Endometrial microvascular endothelial cells (primary cell): Measurements from ENCODE around the gene TMEM126B. TPM values are rescaled to one million over a fixed set of nuclear protein-coding genes. Genes with fewer than 3 reads are reported as not detected.
"Not testable (repeated sequence)": the region's sequence is repeated elsewhere in the genome, so short reads cannot be mapped to it uniquely, and the experiment has no call there.

Source experiments
- in situ Hi-C: cut with HindIII; loops from 2 replicates; pipeline ENCODE4 v1.10.0; 2017; ENCODE audit warnings: low sequenced_read_pairs, low pct_unique_long_range_greater_than_20kb; ENCODE audit errors: inconsistent ontology term
- total RNA-seq: library from RNA; depleted of rRNA; stranded (reverse); fragments of >200 nt; gene quantifications from one replicate; pipeline ENCODE4 v1.2.3, GENCODE V29; 2015; ENCODE audit errors: inconsistent ontology term

TMEM126B gene
- 64.1 TPM for total RNA-seq

DNA sequence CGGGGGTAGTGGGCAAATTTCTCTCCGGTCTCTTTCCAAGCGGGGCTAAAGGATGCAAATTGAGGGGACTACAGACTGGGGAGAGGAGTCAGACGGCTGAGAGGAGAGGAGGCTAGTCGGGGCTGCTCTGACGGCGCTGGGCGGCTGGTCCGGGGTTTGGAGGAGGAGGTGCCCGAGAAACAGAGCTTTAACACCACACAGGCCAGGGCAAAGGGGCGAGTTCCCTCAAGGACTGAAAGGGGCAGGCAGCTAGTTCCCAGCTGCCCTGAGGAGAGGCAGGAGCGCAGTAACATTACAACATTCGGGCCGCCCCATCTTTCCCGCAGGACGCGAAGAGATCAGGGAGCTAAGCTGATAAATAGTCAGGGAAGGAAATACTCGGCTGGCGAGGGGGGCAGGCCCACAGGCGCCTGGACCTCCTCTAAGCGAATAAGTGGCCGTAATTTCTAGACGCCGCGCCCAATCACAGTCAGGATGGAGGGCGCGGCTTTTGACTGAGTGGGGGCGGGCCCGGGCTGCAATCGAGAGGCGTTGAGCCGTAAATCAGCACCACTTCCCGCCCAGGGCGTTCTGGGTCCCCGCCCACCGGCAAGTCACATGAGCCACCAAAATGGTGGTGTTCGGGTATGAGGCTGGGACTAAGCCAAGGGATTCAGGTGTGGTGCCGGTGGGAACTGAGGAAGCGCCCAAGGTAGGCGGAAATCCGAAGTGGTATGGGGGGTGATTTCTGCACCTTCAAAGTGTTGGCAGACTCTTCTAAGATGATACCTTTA is at the start of gene TMEM126B:
Gene TMEM126B (plus strand): TSS at position 596 of the 773 bp plus-strand sequence. CDS start 15 bp downstream, at position 611.
- in situ Hi-C loops = no loop called here

DNA sequence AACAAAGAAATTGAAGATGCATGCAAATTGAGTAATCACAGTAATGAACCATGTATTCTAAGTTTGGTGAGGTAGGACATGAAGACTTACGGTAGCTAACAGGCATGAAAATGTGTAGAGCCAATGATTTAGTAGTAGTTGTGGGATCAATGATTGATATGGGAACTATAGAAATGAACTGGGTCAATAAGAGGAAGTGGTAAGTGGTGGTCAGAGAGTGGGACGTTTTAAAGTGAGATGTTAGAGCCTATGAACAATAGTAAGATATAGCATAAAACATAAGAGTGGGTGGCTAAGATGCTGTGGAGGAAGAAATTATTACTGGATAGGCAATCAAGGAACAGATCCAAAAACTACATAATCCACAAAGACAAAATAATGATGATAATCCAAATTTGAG is 46.3 kb upstream of the TMEM126B start:
- in situ Hi-C loops = no loop called here

DNA sequence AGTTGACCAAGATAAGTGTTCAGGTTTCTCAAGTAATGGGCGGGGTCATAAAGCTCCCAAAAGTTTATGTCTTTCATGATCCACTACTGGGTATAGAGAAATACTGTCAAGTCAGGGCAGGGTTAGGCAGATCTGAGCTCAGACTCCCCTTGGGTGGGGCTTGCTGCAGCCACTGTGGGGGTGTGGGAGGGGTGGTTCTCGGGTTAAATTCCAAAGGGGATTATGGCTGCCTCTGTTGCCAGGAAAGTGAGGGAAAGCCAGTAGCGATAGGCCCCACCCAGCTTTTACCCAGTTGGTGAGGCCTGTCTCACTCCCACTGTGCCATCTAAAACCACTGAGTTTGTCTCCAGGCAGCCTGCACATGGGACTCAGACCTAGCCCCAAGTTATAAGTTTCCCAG is 39.0 kb upstream of the TMEM126B start:
- in situ Hi-C loops = no loop called here

DNA sequence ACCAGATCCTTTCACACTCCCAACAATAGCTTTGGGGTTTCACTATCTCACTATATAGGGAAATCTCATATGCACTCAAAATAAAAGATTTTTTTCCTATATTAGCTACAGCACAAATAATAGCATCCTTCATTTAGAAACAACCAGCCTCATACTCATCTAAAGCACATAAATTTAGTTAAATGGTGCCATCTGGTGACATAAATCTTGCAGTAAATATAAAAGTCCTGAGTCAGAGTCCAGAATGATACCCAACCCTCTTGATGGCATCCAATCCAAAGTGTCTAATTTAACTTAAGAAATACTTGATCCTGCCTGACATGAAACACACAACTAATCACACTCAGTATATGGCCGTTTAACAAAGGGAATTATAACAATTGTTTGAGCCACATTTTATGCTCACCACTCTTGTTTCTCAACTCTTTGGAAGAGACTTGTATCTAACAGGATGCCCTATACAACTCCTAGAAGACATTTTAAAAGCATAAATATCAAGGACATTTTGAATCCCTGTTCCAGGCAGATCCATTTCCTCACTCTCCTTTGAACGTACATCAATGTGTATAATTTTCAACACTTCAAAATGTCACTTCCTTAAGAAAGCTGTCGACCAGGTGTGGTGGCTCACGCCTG is 37.4 kb upstream of the TMEM126B start:
- in situ Hi-C loops = no loop called here

DNA sequence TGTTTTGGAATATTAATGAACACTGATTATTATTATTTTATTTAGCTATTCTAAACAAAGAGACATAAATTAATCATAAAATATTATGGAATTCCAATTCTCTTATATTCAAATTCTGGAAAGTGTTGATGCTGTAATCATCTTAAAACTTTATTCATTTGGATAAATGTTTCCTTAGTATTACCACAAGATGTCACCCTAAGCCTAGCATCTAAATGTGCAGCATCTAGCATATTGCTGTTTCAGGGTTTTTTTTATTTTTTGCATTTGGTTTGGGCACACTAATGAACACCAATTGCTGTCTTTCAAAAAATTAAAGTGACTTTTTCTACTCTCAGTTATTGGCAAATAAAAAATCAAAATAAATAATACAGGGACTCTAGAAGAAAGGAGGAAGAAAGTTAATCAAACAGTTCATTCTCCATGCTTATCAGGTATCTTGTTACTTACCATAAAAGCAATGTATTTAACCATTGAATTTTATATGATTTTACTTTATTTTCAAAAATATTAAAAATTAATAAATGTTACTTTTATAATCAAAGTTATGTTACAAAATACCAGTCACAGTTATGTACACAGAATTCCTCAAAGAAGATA is 33.0 kb upstream of the TMEM126B start:
- in situ Hi-C loops = no loop called here

DNA sequence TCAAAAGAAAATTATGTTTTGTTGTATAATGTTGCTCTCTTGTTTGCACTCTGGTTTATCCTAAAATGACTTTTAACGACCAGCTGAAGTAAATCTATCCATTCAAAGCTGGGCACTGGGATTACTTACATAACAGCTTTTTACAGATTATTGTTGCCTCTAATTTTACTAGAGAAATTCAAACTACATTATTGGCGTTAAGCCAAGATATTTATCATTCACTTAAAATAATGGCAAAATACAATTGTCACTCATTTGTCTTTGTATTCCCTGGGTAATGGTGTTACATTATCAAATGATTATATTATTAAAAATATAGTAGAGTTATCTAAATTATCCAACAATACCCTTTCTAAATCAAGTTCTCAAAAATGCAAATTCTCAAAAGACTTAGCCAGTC is 31.5 kb upstream of the TMEM126B start:
- in situ Hi-C loops = no loop called here

DNA sequence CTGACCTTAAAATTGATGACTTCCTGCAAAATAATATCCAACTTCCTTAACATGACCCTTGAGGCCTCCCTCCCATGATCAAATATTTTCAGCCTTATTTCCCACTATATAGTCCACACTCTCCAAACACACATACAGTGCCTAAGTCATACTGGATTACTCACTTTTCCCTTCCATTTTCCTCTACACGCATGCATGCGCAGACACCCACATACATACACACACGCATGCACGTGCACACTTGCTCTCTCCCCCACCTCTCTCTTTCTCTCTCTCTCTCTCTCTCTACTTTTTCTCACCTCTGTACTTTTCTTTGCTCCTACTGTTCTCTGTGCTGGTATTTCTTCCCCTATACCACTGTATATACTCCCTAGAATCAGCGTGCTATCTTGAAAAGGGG is 29.3 kb upstream of the TMEM126B start:
- in situ Hi-C loops = no loop called here

DNA sequence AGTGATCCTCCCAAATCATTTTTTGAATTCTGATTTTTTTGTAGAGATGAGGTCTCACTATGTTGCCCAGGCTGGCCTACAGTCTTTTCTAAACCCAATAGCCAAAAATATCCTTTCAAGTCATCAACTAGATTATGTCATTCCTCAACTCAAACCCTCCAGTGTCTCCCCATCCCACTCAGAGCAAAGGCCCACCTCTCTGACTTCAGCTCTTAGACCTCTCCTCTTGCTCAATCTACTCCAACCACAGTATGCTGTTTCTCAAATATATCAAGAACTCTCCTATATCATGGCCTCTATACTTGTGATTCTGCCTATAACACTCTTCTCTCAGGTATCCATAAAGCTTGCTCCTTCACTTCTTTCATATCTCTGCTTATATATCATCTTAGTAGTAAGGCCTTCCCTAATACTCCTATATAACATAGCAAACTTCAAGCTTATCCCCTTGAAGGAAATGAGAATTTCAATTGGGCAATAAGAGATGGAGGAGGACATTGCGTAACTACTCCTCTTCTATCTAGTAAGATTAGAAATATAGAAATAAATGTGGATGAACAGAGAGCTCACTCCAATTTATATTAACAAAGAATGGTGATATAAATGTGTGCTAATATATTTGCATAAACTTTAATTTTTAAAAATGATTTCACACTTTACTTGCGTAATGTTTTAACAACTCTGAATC is 25.7 kb upstream of the TMEM126B start:
- in situ Hi-C loops = no loop called here

DNA sequence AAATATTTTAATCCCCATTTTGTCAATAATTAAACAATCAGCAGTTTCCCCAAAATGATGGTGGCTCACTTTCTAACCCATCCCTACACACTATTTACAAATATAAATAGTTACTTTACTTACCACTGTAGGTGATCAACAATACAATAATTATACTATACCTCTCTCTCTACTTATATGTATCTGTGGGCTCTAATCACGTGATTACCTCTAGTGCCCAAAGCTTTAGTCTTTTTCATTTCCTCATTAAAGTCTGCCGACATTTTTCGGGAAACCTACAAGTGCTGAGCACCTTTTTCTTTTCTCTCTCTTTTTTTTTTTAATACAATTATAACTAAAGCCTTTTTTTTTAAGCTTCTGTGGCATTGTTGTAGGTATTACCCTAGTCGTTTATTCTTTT is 25.2 kb upstream of the TMEM126B start:
- in situ Hi-C loops = no loop called here

DNA sequence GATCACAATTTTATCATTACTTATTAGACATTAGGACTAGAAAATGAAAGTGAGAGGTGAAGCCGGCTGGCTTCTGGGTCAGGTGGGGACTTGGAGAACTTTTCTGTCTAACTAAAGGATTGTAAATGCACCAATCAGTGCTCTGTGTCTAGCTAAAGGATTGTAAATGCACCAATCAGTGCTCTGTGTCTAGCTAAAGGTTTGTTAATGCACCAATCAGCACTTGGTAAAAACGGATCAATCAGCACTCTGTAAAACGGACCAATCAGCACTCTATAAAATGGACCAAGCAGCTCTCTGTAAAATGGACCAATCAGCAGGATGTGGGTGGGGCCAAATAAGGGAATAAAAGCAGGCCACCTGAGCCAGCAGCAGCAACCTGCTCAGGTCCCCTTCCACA is 22.2 kb upstream of the TMEM126B start:
- in situ Hi-C loops = not testable (repeated sequence)

DNA sequence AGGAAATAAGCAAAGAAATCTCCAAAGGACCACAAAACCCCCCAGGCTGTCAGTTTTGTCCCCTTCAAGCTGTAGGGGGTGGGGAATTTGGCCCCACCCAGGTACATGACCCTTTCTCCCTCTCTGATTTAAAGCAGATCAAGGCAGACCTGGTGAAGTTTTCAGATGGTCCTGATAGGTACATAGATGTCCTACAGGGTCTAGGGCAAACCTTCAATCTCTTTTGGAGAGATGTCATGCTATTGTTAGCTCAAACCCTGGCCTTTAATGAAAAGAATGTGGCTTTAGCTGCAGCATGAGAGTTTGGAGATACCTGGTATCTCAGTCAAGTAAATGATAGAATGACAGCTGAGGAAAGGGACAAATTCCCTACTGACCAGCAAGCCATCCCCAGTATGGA is 19.8 kb upstream of the TMEM126B start:
- in situ Hi-C loops = not testable (repeated sequence)

DNA sequence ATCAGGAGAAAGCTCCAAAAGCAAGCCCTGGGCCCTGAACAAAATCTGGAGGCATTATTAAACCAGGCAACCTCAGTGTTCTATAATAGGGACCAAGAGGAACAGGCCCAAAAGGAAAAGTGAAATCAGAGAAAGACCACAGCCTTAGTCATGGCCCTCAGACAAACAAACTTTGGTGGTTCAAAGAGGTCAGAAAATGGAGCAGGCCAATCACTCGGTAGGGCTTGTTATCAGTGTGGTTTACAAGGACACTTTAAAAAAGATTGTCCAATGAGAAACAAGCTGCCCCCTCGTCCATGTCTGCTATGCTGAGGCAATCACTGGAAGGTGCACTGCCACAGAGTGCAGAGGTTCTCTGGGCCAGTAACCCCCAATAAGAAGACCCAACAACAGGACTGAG is 19.1 kb upstream of the TMEM126B start:
- in situ Hi-C loops = not testable (repeated sequence)

DNA sequence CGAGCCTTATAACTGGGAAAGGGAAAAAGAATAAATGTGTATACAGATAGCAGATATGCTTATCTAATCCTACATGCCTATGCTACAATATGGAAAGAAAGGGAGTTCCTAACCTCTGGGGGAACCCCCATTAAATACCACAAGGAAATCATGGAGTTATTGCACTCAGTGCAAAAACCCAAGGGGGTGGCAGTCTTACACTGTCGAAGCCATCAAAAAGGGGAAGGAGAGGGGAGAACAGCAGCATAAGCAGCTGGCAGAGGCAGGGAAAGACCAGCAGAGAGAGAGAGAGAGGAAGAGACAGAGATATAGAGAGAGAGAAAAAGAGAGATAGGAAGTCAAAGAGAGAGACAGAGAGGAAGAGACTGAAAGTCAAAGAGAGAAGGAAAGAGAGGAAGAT is 16.8 kb upstream of the TMEM126B start:
- in situ Hi-C loops = not testable (repeated sequence)

DNA sequence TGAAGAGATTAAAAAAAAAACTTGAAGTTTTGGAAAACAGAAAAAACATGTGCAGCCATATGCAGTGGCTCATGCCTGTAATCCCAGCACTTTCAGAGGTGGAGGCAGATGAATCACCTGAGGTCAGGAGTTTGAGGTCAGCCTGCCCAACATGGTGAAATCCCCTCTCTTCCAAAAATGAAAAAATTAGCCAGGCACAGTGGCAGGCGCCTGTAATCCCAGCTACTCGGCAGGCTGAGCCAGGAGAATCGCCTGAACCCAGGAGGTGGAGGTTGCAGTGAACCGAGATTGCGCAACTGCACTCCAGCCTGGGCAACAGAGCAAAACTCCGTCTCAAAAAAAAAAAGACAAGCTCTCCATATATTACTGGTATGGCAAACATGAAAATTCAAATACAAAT is 8.9 kb upstream of the TMEM126B start:
- in situ Hi-C loops = no loop called here

DNA sequence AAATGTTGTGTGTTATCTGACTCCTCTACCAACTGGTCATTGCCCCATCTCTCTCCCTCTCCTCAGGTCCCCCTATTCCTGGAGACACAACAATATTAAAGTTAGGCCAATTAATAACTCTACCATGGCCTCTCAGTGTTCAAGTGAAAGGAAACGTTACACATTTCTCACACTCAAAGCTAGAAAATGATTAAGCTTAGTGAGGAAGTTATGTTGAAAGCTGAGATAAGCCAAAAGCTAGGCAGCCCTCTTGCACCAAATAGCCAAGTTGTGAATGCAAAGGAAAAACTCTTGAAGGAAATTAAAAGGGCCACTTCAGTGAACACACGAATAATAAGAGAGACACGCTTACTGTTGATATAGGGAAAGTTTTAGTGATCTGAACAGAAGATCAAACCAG is 8.1 kb upstream of the TMEM126B start:
- in situ Hi-C loops = no loop called here

DNA sequence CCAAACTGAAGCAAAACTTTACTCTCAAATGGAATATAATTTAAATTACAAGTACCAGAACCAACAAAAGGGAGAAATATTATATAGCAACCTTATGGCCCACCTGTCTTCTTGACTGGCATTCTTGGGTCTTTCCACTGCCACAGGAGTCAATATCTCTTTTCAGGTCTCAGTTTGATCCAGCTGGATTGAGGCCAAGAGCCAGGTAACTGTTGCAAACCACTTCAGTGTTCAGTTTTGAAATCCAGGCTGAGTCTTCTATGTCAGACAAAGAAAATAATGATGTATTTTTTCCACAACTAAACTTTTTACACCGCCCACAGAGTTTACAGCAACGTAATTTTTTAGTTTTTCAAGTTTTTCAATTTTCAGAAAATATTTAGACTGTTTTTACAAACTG is 1.9 kb upstream of the TMEM126B start:
- in situ Hi-C loops = no loop called here

DNA sequence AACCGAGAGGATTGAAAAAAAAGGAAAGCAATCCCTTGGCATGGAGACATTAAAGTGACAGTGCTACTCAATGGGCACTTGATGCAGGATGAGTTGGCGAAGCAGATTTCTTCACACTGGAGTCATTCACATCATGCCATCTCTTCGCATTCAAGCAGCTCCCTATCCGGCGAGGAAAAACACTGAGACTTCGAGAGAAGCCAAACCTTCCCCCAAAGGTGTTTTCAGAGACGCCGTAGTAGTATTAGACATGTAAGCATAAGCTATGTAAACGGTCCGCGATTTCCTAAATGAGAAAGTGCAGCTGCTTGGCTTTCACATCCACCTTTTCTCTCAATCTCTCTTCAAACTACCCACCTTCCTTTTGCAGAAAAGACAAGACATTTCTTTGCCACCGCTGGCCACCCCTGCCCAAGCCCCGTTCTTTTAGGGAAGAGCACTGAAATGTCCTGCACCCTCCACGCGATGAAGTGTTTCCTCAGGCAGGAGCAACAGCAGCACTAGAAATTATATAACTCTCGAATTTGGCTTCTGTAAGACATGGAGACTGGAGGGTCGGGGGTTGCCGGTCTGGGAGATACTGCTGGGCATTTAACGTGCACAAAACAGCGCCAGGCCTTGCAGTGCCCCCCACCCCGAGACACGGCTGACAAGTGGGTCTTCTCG is 928 bp upstream of the TMEM126B start, which contains the start of gene DLG2:
Gene DLG2 (minus strand): TSS at position 13 of the 666 bp plus-strand sequence.
- in situ Hi-C loops = no loop called here

DNA sequence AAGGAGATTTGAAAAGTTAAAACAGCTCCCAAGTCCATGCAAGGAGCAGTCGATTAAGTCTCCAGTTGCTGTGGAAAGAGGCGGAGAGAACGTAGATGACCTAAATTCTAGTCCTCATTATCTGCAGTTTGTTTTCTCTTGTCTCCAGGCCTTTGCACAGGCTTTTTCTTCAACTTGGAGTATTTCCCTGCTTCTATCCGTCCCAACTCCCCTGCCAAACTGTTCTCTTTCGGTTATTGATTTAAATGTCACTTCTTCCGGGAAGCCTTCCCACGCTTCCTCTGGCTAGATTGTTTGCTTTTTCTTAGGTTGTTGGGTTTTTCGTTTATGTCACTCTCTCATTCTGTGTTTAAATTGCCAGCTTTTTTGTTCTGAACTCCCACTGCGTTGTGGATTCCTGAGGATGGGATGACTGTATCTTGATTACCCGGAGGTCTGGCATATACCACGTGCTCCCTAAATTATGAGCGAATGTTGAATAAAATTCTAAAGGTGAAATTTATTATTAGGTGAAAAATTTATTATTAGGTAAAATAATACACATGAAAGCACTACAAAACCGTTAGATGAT is 463 bp downstream of the TMEM126B start:
- in situ Hi-C loops = no loop called here

DNA sequence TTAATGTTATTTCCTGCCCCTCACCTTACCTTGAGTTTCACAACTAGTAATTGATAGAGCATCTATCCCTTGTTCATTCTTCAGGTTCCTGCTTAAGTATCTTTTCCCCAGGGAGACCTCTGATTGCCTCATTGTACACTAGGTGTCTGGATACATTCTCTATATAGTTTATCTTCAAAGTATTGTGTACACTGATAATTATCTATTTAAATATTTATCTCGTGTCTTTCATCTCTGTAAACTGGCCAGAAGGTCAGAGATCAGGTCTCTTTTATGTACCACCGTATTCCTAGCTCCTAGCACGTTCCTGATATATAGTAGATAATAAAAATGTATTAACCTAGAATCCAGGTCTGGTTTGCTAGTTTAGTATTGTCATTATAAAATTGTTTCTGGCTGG is 6.4 kb downstream of the TMEM126B start:
- in situ Hi-C loops = no loop called here
